CD4-positive, alpha-beta T cell treated with Interleukin-21 for 1 hour (primary cell): ENCODE results near the gene CHRNG.

Experiments
- DNase-seq: peaks from one replicate; pipeline ENCODE4 v3.0.0-alpha.2; 2020

Gene CHRNG

DNA sequence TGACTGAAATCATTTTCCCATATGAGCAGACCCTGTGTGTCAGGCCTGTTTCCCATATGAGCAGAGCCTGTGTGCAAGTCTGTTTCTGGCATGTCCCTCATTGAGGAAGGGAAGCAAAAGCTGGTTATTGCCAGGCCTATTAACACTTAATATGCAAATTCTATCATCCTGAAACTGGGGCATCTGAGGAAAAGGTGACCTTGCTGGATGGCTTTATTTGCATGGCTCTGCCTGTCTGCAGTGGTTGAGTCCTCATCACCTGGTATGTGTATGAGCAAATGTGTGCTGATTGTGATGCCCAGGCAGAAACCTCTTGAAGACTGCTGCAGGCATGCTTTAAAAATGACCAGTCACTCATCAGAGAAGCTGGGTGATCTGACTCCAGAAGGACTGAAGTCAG lies 42.2 kb downstream of the CHRNG start:
- DNase-seq, result no peak

DNA sequence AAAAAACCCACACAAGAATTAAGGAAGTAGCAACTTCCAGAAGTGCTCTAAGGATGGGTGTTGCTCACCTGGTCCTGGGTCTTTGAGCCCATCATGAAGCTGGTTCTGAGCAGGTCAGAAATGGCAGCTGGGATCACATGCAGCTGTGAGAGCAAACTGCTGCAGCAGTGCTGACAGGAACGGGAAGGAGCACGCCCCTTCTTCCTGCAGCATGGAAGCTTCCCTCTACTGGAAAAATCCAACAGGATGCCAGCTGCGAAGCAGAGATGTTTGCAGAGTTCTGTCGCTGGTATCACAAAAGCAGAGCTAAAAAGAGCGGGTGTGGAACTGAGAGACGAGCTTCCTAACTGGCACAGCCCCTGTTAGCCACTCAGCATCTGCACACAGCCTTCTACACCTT lies 44.7 kb downstream of the CHRNG start:
- no peak for DNase-seq

DNA sequence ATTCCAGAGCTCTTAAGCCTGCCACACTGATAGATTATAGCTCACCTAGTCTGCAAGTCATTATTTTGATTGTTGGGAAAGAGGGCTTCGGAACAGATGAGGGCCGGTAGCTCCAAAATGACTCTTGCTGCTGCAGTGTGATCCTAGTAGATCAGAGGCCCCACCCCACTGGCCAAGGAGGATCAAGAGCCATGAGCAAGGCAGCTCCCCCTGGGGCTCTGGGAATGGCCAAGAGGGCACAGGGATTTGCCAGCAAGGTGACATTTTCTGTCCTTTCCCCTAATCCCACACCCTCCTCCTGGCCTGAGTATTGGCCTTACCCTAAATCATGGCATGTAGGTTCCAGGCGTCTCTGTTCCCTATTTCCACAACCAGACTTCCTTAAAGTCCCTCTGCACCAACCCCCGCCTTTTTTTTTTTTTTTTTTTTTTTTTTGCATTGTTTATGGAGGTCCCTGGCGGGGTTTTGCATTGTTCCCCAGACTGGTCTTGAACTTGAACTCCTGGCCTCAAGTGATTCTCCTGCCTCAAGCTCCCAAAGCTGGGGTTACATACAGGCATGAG lies 47.5 kb downstream of the CHRNG start:
- no peak for DNase-seq

GRCh38 chr2:232587512-232587911 lies 48.0 kb downstream of the CHRNG start:
- no peak for DNase-seq

GRCh38 chr2:232588031-232588430 lies 48.5 kb downstream of the CHRNG start:
- no peak for DNase-seq

DNA sequence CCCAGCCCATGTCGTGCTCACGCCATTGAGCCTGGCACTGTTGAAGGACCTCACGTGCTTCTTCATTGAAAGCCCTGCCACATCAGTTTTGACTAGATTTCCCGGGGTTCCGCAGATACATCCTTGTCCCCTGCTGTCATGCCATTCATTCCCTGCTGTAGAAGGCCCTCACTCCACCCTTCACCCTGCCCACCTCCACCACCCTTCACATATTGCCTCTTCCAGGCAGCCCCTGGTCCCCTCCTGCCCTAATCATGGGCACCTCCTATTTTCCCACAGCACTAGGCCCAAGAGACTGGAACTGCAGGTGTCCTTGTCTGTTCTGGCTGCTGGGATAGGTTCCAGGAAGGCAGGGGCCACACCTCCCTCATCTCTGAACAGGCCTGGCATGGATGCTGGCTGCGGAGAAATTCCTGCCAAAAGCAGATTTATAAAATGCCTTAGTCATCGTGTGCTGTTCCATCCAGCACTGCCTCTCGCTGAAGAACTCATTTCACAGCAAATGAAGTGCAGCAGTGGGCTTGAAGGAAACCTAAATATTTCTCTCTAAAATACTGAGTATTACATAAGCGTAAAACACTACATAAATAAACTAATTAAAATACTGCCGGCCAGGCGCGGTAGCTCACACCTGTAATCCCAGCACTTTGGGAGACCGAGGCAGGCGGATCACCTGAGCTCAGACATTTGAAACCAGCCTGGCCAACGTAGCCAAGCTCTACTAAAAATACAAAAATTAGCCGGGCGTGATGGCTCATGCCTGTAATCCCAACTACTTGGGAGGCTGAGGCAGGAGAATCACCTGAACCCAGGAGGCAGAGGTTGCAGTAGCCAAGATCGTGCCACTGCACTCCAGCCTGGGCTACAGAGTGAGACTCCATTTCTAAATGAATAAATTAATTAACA lies 49.4 kb downstream of the CHRNG start:
- no peak for DNase-seq

GRCh38 chr2:232592772-232593395 lies 53.4 kb downstream of the CHRNG start:
- no peak for DNase-seq

DNA sequence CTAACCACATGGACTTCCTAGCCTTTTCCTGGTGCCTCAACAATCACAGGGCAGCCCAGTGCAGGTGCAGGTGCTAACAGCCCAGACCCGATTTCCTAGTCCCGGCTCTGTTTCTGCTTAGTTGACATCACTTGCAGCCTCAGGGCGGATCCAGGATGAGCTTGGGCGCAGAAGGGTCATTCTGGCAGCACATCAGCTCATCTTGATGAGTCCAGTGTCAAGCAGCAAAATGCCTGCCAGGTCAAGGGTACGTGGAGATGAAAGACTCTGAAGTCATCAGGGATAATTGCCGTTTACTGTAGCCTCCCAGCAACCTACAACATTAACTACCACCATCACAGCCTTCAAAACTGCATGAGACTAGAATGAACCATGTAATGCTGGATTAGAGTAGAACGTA lies 54.5 kb downstream of the CHRNG start:
- DNase-seq, result no peak
